A673 (cell line): ENCODE results near the gene CROCC2.

Experiments
- CTCF ChIP-seq: fragments of 300-800, 200-600 bp; sonication (generic); conservative IDR thresholded peaks from 2 replicates; pipeline ENCODE4 v1.5.1; 2017; ENCODE audit warnings: low read depth, mild to moderate bottlenecking, antibody characterized with exemption, low read length, moderate library complexity, mixed read lengths
- EZH2 ChIP-seq: fragments of 200-600 bp; sonication (generic); IDR thresholded peaks from 2 replicates; pipeline ENCODE4 v1.6.1; 2017; ENCODE audit warnings: borderline replicate concordance, low read depth, mild to moderate bottlenecking, mixed read lengths, antibody characterized with exemption, low read length; ENCODE audit not compliant: poor library complexity, severe bottlenecking

DNA sequence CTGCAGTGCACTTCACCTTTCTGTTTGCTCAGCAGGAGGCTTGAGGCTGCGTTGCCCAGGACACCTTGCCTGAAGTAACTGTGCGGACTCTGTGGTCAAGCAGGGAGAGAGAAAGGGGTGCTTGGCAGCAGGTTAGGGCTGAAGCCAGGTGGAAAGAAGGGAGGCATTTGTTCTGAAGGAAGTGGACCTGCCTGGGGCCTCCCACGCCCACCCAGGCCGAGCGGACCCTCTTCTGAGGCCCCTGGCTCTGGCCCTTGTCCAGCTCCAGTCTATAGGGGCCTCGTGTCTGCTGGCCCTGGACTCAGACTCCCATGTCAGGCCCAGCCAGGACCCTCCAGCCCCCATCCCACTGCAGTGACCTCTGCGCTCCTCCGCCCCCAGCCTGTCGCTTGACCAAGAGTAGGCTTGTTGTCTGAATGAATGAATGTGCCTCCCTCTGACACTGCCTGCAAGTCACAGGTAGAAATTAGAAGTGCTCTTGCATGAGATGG, 94.7 kb downstream of the CROCC2 start:
- no peak for TF ChIP-seq CTCF
- TF ChIP-seq EZH2, result no peak
